Measurements from ENCODE around the gene PNKD.

DNA sequence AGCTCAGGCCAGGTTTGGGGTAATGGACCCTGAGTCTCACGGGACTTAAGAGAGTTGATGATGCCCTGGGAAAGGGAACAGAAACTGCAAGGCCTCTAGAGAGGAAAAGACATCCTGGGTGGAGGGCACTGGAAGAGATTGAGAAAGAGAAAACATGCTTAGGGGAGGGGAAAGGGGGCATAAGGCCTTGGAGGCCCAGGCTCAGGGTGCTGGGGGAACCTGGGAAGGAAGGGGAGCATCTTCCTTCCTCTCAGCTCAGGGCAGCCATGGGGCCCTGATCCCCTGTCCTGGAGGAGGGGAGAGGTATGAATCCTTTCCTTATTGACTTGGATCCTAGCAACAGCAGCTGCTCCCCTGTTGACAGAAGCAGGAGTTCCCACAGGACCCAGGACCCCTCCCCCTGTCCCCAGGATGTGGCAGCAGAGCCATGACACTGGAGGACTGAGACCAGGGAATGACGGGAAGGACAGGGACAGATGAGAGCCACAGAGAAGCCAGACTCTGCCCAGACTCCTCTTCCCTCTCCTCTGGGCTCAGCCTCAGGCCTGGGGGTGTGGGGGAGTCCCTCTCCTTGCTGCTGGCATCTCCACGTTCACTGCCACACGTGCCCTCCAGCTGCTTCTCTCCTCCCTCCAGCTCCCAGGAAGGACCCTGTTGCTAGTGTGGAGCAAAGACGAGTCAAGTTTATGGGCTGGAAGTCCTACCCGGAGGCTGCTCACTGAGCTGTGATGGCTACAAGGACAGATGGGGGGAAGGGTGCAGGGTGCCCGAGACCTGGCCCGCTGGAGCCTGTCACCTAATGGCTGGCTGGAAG, 8.7 kb upstream of the PNKD start:
- TF ChIP-seq, protein P1, sequence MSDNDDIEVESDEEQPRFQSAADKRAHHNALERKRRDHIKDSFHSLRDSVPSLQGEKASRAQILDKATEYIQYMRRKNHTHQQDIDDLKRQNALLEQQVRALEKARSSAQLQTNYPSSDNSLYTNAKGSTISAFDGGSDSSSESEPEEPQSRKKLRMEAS (IDR thresholded peaks at IDR 0.05) = no peak
- TF ChIP-seq, protein P2, sequence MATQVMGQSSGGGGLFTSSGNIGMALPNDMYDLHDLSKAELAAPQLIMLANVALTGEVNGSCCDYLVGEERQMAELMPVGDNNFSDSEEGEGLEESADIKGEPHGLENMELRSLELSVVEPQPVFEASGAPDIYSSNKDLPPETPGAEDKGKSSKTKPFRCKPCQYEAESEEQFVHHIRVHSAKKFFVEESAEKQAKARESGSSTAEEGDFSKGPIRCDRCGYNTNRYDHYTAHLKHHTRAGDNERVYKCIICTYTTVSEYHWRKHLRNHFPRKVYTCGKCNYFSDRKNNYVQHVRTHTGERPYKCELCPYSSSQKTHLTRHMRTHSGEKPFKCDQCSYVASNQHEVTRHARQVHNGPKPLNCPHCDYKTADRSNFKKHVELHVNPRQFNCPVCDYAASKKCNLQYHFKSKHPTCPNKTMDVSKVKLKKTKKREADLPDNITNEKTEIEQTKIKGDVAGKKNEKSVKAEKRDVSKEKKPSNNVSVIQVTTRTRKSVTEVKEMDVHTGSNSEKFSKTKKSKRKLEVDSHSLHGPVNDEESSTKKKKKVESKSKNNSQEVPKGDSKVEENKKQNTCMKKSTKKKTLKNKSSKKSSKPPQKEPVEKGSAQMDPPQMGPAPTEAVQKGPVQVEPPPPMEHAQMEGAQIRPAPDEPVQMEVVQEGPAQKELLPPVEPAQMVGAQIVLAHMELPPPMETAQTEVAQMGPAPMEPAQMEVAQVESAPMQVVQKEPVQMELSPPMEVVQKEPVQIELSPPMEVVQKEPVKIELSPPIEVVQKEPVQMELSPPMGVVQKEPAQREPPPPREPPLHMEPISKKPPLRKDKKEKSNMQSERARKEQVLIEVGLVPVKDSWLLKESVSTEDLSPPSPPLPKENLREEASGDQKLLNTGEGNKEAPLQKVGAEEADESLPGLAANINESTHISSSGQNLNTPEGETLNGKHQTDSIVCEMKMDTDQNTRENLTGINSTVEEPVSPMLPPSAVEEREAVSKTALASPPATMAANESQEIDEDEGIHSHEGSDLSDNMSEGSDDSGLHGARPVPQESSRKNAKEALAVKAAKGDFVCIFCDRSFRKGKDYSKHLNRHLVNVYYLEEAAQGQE (IDR thresholded peaks at IDR 0.05) = no peak
- TF ChIP-seq SMC3 (IDR thresholded peaks at IDR 0.05) = no peak
- TF ChIP-seq EP300 (IDR thresholded peaks at IDR 0.05) = no peak
